ENCODE results near the gene VPS41.

Gene VPS41

GRCh38 chr7:38813768-38814167 is 95.2 kb downstream of the VPS41 start:
- DNase-seq (ENCODE audit: low read depth in 2 of 2): no peak

DNA sequence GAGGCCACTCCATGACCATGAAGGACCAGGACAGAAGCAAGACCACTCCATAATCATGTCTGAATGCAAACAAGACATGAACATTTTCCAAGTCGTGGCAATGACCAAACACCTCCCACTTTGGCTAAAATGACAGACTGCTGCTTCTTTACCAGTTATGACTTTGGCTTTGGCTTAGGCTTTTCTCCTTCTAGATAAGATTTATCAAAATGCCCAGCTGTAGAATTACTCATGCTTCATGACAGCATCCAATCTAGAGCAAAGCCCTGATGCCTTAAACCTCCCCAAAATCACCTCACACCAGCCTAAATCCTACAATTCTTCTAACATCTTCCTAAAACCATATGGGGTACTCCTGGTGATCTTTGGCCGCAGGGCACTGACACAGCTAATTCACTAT is 102.1 kb downstream of the VPS41 start:
- DNase-seq (ENCODE audit: low read depth in 2 of 2): no peak

DNA sequence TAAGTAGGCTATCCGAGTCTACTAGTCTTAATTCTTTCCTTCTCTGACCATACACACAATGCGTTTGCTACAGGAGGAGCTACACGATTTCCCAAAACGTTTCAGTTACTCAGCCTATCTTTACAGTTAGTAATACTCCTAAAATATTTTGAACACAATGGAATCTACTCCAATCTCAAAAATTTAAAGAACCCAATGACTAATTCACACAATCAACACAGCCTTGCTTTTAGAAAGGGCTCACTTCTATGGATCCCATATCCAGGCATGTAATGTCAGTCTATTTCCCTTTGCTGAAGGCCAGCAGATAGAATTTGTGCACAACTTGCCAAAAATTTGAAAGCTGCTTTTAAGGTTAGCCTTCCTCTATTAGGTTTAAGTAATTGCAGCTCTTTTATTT is 107.2 kb downstream of the VPS41 start:
- DNase-seq (ENCODE audit: low read depth in 2 of 2): no peak

DNA sequence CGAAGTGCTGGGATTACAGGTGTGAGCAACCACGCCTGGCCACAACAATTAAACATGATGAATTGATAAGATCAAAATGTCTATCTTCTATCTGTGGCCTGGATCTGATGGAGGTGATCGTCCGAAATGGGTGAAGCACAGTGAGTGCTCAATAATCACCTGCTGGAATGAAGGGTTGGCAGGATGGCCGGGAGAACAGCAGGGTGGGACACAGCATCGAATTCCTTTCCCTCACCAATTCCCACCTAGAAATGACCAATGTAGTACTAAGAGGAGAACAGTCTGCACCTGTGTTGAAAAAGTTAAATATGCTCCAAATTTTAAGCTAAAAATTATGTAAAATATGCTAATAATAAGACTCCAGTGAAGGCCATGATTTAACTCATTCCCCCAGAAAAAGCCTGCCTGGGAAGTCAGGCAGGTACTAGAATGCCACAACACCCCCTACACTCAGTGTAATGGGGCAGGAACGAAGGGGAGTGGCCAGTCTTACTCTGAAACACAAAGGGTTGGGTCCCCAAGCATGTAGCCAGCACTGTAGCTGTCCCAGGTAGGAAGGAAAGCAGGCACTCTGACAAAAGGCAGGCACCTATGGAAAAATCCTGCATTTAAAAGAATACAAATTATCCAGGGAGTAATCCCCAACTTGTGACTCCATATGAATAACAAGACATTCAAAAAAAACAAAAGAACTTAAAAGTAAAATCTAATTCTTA is 110.3 kb downstream of the VPS41 start:
- DNase-seq (ENCODE audit: low read depth in 2 of 2): no peak

DNA sequence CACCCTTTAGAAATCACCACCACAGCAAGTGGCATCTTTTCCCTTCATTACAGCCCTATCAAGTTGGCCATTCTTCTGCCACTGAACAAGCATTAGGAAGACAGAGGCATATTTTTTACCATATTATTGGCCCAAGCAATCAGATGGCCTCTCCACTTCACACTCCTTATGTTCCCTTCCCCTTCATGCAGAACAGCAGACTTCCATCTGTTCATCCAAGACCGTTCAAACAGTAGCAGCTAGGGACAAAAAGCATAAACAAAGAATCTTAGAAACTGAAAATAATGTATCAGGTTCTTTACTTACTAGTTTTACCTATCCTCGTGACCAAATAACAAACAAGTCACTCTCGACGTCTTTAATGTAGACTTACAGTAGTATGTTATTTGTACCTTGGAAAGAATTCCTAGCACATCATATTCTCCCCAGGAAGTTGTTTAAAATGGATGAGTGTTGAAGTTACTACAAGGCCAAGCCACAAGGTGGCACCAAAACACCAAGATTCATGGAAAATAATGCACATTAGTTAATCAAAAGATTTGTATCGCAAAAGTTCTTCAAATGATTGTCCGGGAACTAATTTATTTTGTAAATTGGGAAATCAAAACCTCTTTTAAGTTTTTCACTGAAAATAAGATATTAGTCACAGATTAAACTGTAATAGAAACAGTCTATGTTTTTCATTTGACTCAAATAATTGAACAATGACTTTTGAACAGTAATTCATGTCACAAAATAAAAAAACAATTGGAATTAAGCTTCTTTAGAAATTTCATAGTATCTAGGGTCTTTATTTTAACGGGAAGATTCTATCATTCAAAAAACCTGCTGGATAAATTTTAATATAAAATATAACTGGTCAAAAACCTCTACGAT is 112.1 kb downstream of the VPS41 start:
- peak; percentile 40 to 44 for DNase-seq (ENCODE audit: low read depth in 2 of 2)

DNA sequence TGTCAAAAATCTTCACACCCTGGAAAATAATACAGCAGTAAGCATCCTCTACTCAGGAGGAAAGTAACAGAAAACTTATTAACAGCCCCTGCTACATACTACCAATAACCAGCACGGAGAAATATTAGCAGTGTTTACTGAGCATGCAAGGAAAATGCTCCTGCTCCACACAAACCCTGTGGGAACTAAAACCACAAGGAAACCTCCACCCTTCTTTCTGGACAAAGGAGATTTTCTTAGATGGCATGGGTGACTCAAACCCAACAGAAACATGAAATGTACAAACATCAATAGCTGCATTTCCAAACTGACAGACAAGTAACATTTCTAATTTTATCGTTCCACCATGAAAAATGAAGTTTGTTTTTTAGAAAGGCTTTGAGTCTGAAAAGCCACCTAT is 113.4 kb downstream of the VPS41 start:
- no peak for DNase-seq (ENCODE audit: low read depth in 2 of 2)

- no peak for DNase-seq (ENCODE audit: low read depth in 2 of 2)
Measured at GRCh38 chr7:38781991-38782390, 127.0 kb downstream of the VPS41 start.

GRCh38 chr7:38777609-38778008 is 131.4 kb downstream of the VPS41 start:
- DNase-seq (ENCODE audit: low read depth in 2 of 2): no peak

- DNase-seq (ENCODE audit: low read depth in 2 of 2): no peak
Measured at GRCh38 chr7:38775506-38776175, 133.3 kb downstream of the VPS41 start.

GRCh38 chr7:38773430-38773829 is 135.6 kb downstream of the VPS41 start:
- no peak for DNase-seq (ENCODE audit: low read depth in 2 of 2)

DNA sequence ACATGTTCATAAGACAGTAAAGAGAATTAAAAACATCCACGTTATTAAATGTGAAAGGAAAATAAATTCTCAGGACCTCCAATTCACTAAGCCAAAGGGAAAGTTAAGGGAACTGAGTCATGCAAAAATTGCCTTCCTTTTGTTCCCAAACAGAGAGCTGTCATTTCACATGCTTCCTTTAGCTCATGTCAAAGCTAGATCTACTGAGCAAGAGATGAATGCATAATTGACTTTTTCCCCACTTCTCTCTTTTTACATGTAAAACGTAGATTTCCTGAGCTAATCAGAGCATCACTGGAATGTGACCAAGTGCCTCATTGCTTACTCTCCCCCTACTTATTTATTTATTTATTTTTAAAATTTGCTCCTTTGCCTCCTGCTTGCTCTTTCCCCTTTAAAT is 148.8 kb downstream of the VPS41 start:
- no peak for DNase-seq (ENCODE audit: low read depth in 2 of 2)

DNA sequence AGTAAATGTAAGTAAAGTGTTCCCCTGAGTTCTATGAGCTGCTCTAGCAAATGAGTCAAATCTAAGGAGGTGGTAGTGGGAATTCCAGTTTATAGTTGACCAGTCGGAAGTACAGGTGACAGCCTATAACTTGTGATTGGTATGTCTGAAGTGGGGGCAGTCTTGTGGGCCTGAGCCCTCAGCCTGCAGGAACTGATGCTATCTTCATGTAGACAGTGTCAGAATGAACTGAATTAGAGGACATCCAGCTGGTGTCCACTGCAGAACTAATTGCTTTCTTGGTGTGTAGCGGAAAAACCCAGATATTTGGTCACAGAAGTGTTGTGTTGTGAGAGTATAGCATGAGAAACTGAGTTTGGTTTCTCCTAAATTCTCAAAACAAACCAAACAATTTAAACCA is 150.0 kb downstream of the VPS41 start:
- DNase-seq (ENCODE audit: low read depth in 2 of 2): no peak

GRCh38 chr7:38757931-38758330 is 151.1 kb downstream of the VPS41 start:
- DNase-seq (ENCODE audit: low read depth in 2 of 2): no peak

- no peak for DNase-seq (ENCODE audit: low read depth in 2 of 2)
Measured at GRCh38 chr7:38756521-38756920, 152.5 kb downstream of the VPS41 start.

GRCh38 chr7:38753347-38753746 is 155.6 kb downstream of the VPS41 start:
- no peak for DNase-seq (ENCODE audit: low read depth in 2 of 2)

DNA sequence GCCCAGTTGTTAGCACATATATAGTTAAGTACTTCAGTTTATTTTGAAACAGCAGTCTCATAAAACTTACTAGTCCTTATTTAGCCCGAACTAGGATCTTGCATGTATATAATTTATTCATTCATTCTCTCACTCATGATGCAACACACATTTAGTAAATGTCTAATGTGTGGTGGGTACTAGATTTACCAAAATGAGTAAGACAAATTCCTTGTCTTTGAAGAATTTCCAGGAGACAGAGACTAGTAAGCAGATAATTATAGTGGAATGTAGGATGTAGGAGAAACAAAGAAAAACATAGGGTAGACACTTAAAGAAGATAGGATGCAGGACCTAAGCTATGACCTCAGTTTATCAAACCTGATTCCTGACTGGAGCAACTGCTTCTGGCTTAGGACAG is 157.6 kb downstream of the VPS41 start:
- DNase-seq (ENCODE audit: low read depth in 2 of 2): peak; percentile 37

DNA sequence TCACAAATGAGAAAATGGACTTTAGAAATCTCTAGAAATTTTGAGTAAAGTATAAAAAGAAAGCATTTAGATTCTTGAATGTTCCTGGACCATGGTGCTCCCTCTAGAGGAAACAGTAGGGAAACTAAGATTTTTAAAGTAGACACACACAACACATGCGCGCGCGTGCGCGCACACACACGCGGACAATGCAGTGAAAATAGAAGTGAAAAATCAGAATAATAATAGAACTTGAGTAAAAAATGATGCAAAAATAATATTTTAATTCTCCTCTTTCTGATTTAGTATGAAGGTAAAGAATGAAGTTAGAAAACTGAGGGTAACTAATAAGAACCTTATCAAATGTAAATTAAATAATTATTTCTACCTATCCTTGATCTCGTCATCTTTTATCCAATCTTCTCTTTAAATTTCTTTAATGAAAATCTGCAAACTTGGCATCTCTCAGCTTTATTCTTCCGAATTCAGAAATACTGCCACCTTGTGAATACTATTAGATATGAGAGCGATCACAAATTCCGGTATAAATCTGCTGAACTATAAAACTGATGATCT is 160.9 kb downstream of the VPS41 start:
- no peak for DNase-seq (ENCODE audit: low read depth in 2 of 2)

- no peak for DNase-seq (ENCODE audit: low read depth in 2 of 2)
Measured at GRCh38 chr7:38746438-38746837, 162.6 kb downstream of the VPS41 start.

- peak; percentile 34 to 36 for DNase-seq (ENCODE audit: low read depth in 2 of 2)
Measured at GRCh38 chr7:38744746-38745145, 164.2 kb downstream of the VPS41 start.

DNA sequence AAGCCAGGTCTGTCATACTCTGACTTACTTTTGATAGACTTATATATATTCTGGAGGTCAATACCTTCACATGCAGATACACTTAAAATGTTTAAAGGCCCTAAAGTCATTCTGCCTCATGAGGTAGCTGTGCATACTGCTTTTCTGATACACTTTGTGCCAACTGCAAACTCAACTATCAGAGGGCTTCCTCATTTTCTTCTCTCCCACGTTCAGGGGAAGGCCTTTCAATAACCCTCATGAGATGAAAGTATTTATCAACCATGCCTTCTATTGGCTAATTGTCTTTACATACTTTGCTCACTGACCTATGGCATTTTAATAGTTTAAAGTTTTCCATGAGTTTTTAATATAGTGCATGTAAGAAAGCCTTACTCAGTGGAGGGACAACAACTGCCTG is 165.1 kb downstream of the VPS41 start:
- DNase-seq (ENCODE audit: low read depth in 2 of 2): no peak

DNA sequence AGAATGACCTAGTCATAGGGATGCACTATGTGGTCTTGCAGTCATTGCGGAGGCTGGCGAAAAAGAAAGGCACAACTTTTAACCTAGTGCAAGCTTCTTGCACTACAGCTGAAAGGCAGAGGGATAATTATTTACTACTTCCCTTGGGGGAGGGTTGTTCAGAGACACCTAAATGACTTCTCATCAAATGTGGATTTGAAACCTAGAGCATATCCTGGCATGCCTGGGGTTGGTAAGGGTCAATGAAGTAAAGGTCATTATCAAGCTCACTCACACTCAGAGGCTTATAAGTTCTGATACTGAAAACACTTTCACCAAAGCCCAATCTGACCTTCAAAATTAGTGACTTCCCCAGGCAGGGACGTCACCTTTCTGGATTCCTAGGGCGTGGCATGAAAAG is 168.9 kb downstream of the VPS41 start:
- no peak for DNase-seq (ENCODE audit: low read depth in 2 of 2)

GRCh38 chr7:38736138-38736537 is 172.9 kb downstream of the VPS41 start:
- no peak for DNase-seq (ENCODE audit: low read depth in 2 of 2)

Measured in fibroblast of skin of left quadriceps (primary cell).